Calu3 (cell line): ENCODE measurements around the gene GALK1. TPM values are rescaled to one million over a fixed set of nuclear protein-coding genes. Genes with fewer than 3 reads are reported as not detected.

ENCODE experiments used
- BruUV-seq: library from RNA; stranded (reverse); fragments of 400-500 nt; replicated peaks from 2 replicates; lab custom pipeline; 2021; lab: Mats Ljungman, UMichigan
- CTCF ChIA-PET: fragments of 300-600 bp; sonication (Branson Sonifier 250); formaldehyde crosslinking; loops from one replicate; lab custom pipeline; 2022; ENCODE audit warnings: antibody characterized with exemption; lab: Charles Lee
- DNase-seq: peaks from one replicate; pipeline ENCODE4 v3.0.0; 2022
- H3K27ac Mint-ChIP-seq: one replicate; pipeline ENCODE4 v1.8.0; 2022; ENCODE audit warnings: mixed read lengths; ENCODE audit not compliant: unreplicated experiment
- H3K27me3 Mint-ChIP-seq: one replicate; pipeline ENCODE4 v1.8.0; 2022; ENCODE audit warnings: mixed read lengths; ENCODE audit not compliant: unreplicated experiment
- H3K36me3 Mint-ChIP-seq: one replicate; pipeline ENCODE4 v1.8.0; 2022; ENCODE audit warnings: mild to moderate bottlenecking, moderate library complexity, mixed read lengths; ENCODE audit not compliant: insufficient read depth, unreplicated experiment
- H3K4me1 Mint-ChIP-seq: one replicate; pipeline ENCODE4 v1.8.0; 2022; ENCODE audit warnings: mild to moderate bottlenecking, low read depth, mixed read lengths; ENCODE audit not compliant: unreplicated experiment
- H3K4me3 Mint-ChIP-seq: one replicate; pipeline ENCODE4 v1.8.0; 2022; ENCODE audit warnings: mild to moderate bottlenecking, low read depth, moderate library complexity, mixed read lengths; ENCODE audit not compliant: unreplicated experiment
- H3K9me3 Mint-ChIP-seq: one replicate; pipeline ENCODE4 v1.8.0; 2022; ENCODE audit warnings: low read depth, mixed read lengths; ENCODE audit not compliant: unreplicated experiment
- intact Hi-C: fragments of 100-400 bp; cut with micrococcal nuclease; formaldehyde crosslinking; loops from one replicate; pipeline ENCODE4 v1.10.0; 2022; ENCODE audit not compliant: unreplicated experiment
- total RNA-seq: library from RNA; stranded (reverse); gene quantifications from 2 replicates; pipeline ENCODE4 v1.2.3, GENCODE V29; 2022
- TF ChIP-seq, protein P1 (sequence below): fragments of 200-600 bp; IDR thresholded peaks from one replicate; pipeline ENCODE4 v1.8.0; 2022; ENCODE audit warnings: antibody characterized with exemption; ENCODE audit not compliant: unreplicated experiment

The GALK1 gene
- total RNA-seq, 1 experiment from 2014 or later = 20.4 TPM

DNA sequence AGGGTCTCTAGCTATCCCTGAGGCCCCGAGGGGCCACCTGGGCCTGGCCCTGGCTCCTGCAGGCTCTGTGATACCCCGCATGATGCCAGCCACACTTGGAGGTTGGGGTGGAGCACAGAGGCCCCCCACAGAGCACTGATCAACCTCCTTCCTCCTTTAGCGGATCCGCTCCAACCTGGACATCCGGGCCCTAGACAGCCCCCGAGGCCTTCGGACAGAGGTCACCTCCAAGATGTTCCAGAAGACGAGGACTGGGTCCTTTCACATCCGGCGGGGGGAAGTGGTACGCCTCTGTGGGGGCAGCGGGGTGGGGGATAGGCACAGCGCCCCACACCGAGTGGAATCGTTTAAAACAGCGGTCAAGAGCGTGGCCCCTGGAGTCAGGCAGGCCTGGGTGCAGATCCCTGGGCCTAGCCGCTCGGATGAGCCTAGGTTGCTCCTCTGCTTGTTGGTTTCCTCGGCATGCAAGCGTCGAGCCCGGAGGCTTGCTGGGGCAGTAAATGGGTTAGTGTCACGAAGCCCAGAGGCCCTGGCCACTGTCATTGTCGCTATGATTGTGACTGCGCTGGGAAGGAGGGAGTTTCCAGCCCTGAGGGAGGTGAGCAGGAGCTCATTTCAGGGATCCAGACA, 33.8 kb downstream of the GALK1 start:
- H3K4me3 Mint-ChIP-seq = no peak overlapping the region
- no peaks in the 10 kb centered on the region for H3K4me1 Mint-ChIP-seq
- H3K9me3 Mint-ChIP-seq = no peaks in the 10 kb centered on the region
- DNase-seq = no peak
- CTCF ChIA-PET = interaction anchor here (0.8 to 0.9 kb wide), 2 partner anchors 52 to 68 kb away, joined by 3 to 6 read pairs; no protein-coding TSS in a partner anchor
- TF ChIP-seq, protein P1, sequence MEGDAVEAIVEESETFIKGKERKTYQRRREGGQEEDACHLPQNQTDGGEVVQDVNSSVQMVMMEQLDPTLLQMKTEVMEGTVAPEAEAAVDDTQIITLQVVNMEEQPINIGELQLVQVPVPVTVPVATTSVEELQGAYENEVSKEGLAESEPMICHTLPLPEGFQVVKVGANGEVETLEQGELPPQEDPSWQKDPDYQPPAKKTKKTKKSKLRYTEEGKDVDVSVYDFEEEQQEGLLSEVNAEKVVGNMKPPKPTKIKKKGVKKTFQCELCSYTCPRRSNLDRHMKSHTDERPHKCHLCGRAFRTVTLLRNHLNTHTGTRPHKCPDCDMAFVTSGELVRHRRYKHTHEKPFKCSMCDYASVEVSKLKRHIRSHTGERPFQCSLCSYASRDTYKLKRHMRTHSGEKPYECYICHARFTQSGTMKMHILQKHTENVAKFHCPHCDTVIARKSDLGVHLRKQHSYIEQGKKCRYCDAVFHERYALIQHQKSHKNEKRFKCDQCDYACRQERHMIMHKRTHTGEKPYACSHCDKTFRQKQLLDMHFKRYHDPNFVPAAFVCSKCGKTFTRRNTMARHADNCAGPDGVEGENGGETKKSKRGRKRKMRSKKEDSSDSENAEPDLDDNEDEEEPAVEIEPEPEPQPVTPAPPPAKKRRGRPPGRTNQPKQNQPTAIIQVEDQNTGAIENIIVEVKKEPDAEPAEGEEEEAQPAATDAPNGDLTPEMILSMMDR = no peak
- H3K36me3 Mint-ChIP-seq = peaks cover 86% of the 10 kb centered on the region
- no peak overlapping the region for H3K27ac Mint-ChIP-seq
- H3K27me3 Mint-ChIP-seq = no peaks in the 10 kb centered on the region
- intact Hi-C loops = no loop called here
- no TSS peak for BruUV-seq

DNA sequence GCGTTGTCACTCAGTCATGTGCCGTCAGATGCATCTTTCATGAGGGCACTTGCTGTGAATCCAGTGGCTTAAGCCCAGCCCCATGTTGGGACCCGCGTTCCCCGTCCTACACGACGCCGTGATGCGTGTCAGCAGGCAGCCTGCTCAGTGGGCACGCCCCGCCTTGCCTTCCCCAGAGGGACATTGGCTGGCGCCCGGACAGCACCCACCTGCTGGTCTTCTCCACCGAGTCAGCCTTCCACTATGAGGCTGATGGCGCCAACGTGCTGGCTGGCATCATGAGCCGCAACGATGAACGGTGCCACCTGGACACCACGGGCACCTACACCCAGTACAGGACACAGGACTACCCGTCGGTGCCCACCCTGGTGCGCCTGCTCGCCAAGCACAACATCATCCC, 34.9 kb downstream of the GALK1 start:
- Mint-ChIP-seq H3K27me3 (no peaks in the 10 kb centered on the region), H3K4me1 (no peaks in the 10 kb centered on the region), H3K4me3 (no peak overlapping the region), H3K36me3 (peaks cover 86% of the 10 kb centered on the region), H3K27ac (no peak overlapping the region), H3K9me3 (no peaks in the 10 kb centered on the region)
- BruUV-seq = no TSS peak
- intact Hi-C loops = no loop called here
- DNase-seq = no peak
- CTCF ChIA-PET = interaction anchor here (0.6 kb wide), 1 partner anchor 53 kb away, joined by 8 read pairs; no protein-coding TSS in a partner anchor
- TF ChIP-seq, protein P1 = no peak

DNA sequence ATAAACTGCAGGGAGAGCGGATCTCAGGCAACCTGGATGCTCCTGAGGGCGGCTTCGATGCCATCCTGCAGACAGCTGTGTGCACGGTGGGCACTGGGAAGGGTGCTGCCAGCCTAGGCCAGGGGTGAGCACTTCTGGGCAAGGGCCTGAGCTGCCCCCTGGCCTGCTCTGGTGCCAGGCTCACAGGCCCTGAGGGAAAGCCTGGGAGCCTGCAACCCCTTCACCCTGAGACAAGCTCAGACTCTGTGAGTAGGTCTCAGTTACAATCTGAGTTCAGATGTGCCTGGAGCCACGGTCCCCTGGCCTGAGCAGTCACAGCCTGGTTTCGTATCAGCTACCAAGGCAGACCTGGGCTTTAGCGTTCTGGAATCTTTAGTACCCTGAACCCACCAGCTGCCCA, 35.6 kb downstream of the GALK1 start:
- no peak for DNase-seq
- Mint-ChIP-seq H3K4me3 (no peak overlapping the region), H3K36me3 (peaks cover 82% of the 10 kb centered on the region), H3K9me3 (no peaks in the 10 kb centered on the region), H3K4me1 (no peaks in the 10 kb centered on the region), H3K27me3 (no peaks in the 10 kb centered on the region), H3K27ac (no peak overlapping the region)
- CTCF ChIA-PET = no interaction called here
- intact Hi-C loops = no loop called here
- TF ChIP-seq, protein P1 = no peak
- no TSS peak for BruUV-seq

DNA sequence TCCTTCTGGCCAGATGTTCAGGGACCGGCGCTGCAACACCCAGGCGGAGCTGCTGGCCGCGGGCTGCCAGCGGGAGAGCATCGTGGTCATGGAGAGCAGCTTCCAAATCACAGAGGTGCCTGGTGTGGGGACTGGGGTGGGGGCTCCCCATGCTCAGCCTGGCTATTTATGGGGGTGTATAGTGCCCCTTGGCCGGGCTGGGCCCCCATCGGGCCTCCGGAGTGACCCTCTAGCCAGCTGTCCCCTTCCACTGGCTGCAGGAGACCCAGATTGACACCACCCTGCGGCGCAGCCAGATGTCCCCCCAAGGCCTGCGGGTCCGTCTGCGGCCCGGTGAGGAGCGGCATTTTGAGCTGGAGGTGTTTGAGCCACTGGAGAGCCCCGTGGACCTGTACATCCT, 37.6 kb downstream of the GALK1 start:
- CTCF ChIA-PET = no interaction called here
- TF ChIP-seq, protein P1 = no peak
- H3K27me3 Mint-ChIP-seq = no peaks in the 10 kb centered on the region
- no peak overlapping the region for H3K27ac Mint-ChIP-seq
- no peak overlapping the region for H3K4me3 Mint-ChIP-seq
- H3K9me3 Mint-ChIP-seq = no peaks in the 10 kb centered on the region
- intact Hi-C loops = no loop called here
- H3K36me3 Mint-ChIP-seq = peaks cover 83% of the 10 kb centered on the region
- no peak for DNase-seq
- peaks cover 11% of the 10 kb centered on the region for H3K4me1 Mint-ChIP-seq
- BruUV-seq = no TSS peak
